ENCODE results near the gene CMSS1.

Gene CMSS1

GRCh38 chr3:99856437-99857220 lies 39.0 kb downstream of the CMSS1 start:
- DNase-seq: no peak

- DNase-seq: no peak
Measured at GRCh38 chr3:99857278-99857677, 39.6 kb downstream of the CMSS1 start.

- no peak for DNase-seq
Measured at GRCh38 chr3:99858469-99858868, 40.8 kb downstream of the CMSS1 start.

GRCh38 chr3:99859825-99860224 lies 42.2 kb downstream of the CMSS1 start:
- DNase-seq: peak; percentile 81

- no peak for DNase-seq
Measured at GRCh38 chr3:99861216-99861615, 43.6 kb downstream of the CMSS1 start.

GRCh38 chr3:99862208-99862607 lies 44.5 kb downstream of the CMSS1 start:
- DNase-seq: no peak

- DNase-seq: no peak
Measured at GRCh38 chr3:99863002-99863401, 45.3 kb downstream of the CMSS1 start.

- no peak for DNase-seq
Measured at GRCh38 chr3:99863588-99863987, 45.9 kb downstream of the CMSS1 start.

GRCh38 chr3:99864289-99864688 lies 46.6 kb downstream of the CMSS1 start:
- no peak for DNase-seq

GRCh38 chr3:99865321-99865720 lies 47.7 kb downstream of the CMSS1 start:
- DNase-seq: no peak

- DNase-seq: no peak
Measured at GRCh38 chr3:99866261-99866761, 48.6 kb downstream of the CMSS1 start.

- no peak for DNase-seq
Measured at GRCh38 chr3:99867594-99868310, 50.1 kb downstream of the CMSS1 start.

- DNase-seq: no peak
Measured at GRCh38 chr3:99868311-99868646, 50.6 kb downstream of the CMSS1 start.

GRCh38 chr3:99869621-99870020 lies 52.0 kb downstream of the CMSS1 start:
- DNase-seq: no peak

GRCh38 chr3:99870712-99871111 lies 53.0 kb downstream of the CMSS1 start:
- DNase-seq: no peak

GRCh38 chr3:99871231-99872045 lies 53.8 kb downstream of the CMSS1 start:
- DNase-seq: no peak

GRCh38 chr3:99872923-99873254 lies 55.2 kb downstream of the CMSS1 start:
- no peak for DNase-seq

- no peak for DNase-seq
Measured at GRCh38 chr3:99873269-99874102, 55.8 kb downstream of the CMSS1 start.

GRCh38 chr3:99874237-99875002 lies 56.8 kb downstream of the CMSS1 start:
- DNase-seq: no peak

- peak; percentile 43 for DNase-seq
Measured at GRCh38 chr3:99875581-99875928, 57.9 kb downstream of the CMSS1 start.

- peak; percentile 56 for DNase-seq
Measured at GRCh38 chr3:99875929-99876841, 58.5 kb downstream of the CMSS1 start.

Measured in NCI-H226 (cell line).